Activated CD8-positive, alpha-beta memory T cell treated with anti-CD3 and anti-CD28 coated beads for 48 hours (primary cell): ENCODE measurements around the gene ESRRA.
A peak's percentile ranks its signal among the peaks of the same experiment; 100 is the strongest.
"Not testable (repeated sequence)": the region's sequence is repeated elsewhere in the genome, so short reads cannot be mapped to it uniquely, and the experiment has no call there.

Source experiments
- DNase-seq, 3 experiments: peaks; one replicate each; pipeline ENCODE4 v3.0.0-alpha.2; 2020; ENCODE audit warnings: low read depth in 2 of 3, low spot score in 2 of 3

ESRRA gene

DNA sequence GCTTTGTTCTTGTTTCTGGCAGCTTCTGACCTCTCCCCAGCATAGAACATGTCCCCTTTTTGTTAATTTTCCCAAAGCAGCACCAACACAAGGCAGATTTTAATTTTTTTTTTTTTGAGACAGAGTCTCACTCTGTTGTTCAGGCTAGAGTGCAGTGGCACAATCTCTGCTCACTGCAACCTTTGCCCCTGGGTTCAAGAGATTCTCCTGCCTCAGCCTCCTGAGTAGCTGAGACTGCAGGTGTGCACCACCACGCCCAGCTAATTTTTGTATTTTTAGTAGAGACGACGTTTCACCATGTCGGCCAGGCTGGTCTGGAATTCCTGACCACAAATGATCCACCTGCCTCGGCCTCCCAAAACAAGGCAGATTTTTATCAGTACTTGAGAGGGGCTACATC lies 2.5 kb downstream of the ESRRA start:
- not testable (repeated sequence) for DNase-seq

DNA sequence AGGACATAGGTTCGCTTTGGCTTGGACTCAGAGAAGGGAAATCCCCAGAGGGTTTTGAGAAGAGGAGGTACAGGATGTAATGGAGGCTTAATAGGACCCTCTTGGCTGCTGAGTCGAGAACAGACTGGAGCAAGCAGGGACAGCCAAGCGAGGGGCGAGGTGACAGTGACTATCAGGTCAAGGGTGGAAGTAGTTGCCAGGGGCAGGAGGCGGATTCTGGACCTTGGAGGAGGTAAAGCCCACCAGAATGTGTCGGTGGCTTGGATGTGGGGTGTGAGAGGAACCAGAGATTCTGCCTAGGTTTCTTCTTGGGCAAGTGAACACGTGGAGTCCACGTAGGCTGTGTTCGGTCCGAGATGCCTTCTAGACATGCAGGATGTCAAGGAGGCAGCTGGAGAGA lies 7.6 kb downstream of the ESRRA start:
- DNase-seq = no peak

DNA sequence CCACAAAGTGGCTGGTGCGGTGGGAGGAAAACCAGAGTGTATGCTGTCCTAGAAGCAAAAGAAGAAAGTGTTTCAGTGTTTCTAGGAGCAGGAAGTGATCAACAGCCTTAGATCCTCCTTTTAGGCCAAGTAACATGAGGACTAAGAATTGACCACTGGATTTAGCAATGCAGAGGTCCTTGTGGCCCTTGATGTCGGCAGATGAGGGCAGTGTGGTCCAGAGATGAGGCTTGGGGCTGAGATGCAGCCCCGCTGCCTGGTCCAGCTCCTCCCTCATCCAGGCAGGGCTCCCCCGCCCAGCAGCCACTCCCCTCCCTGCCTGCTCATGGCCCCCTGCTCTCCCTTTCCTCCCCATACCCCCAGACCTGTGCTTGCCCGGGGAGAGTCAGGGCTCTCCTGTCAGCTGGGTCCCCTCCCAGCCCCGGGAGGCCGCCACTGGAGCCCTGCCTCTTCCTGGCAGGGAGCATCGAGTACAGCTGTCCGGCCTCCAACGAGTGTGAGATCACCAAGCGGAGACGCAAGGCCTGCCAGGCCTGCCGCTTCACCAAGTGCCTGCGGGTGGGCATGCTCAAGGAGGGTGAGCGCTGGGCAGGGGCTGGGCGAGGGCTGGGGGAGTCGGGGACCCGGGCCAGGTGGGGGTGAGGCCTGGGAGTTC lies 8.3 kb downstream of the ESRRA start:
- no peak for DNase-seq

DNA sequence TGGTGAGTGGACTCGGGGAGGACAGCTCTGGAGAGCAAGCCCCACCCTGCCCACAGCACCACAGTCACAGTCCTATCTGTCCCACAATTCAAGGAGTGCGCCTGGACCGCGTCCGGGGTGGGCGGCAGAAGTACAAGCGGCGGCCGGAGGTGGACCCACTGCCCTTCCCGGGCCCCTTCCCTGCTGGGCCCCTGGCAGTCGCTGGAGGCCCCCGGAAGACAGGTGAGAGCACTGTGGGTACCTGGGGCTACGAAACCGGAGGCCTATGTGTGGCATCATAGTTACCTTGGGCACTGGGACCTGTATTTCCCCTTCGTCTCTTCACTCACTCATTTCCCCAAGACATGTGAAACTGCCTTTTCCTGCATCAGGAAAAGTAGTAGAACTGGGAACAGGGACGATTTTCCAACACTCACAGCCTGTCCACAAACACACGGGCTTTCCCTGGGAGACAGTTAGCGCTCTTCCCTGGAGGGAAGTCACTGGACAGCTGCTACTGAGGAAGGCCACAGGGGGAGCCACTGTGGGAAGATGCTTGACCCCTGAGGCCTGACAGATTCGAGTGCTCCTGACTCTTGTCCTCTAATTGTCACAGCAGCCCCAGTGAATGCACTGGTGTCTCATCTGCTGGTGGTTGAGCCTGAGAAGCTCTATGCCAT lies 9.0 kb downstream of the ESRRA start:
- no peak for DNase-seq

DNA sequence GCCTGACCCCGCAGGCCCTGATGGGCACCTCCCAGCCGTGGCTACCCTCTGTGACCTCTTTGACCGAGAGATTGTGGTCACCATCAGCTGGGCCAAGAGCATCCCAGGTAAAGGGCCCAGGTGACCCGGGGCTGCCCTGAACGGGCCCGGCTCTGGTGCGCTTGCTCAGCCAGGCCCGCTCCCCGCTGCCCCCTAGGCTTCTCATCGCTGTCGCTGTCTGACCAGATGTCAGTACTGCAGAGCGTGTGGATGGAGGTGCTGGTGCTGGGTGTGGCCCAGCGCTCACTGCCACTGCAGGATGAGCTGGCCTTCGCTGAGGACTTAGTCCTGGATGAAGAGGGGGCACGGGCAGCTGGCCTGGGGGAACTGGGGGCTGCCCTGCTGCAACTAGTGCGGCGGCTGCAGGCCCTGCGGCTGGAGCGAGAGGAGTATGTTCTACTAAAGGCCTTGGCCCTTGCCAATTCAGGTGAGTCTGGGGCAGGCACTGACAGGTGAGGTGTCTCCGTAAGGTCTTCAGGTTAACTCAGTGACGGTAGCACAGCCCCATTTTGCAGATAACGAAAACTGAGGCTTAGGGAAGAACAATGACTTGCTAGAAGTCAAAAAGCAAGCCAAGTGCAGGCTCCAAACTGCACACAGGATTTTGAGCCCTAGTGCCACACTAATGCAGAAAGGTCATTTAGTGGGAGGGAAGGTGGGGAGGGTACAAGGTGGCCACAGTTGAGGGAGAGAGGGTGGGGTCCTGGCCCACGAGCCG lies 9.7 kb downstream of the ESRRA start:
- DNase-seq = no peak

DNA sequence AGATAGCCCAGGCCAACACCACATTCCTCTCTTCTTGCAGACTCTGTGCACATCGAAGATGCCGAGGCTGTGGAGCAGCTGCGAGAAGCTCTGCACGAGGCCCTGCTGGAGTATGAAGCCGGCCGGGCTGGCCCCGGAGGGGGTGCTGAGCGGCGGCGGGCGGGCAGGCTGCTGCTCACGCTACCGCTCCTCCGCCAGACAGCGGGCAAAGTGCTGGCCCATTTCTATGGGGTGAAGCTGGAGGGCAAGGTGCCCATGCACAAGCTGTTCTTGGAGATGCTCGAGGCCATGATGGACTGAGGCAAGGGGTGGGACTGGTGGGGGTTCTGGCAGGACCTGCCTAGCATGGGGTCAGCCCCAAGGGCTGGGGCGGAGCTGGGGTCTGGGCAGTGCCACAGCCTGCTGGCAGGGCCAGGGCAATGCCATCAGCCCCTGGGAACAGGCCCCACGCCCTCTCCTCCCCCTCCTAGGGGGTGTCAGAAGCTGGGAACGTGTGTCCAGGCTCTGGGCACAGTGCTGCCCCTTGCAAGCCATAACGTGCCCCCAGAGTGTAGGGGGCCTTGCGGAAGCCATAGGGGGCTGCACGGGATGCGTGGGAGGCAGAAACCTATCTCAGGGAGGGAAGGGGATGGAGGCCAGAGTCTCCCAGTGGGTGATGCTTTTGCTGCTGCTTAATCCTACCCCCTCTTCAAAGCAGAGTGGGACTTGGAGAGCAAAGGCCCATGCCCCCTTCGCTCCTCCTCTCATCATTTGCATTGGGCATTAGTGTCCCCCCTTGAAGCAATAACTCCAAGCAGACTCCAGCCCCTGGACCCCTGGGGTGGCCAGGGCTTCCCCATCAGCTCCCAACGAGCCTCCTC lies 10.6 kb downstream of the ESRRA start:
- not testable (repeated sequence) for DNase-seq

DNA sequence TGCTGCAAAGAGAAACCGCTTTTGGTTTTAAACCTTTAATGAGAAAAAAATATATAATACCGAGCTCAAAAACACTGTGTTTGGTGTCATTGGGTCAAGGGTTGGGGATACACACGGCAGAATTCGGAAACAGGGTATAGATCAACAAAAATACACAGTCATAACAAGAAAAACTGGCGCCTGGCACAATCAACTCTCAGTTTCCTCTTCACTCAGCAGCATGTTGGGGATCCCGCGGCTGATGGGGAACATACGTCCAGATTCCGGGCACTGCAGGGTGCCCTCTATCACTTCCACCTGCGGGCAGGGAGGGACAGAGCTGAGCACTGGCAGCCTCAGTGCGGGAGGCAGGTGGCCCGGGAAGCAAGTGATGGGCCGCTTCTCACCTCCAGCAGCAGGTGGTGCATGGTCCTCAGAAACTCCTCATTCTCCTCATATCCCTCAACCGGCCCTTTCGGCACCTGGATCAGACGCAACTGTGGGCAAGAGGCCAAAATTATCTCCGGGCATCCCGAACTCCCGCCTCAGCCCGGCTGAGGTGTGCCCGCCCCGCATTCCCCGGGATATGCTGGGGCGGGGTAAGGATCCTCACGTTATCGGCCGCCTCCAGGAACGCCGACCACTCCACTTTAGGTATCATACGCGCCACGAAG lies 11.5 kb downstream of the ESRRA start:
- no peak for DNase-seq

DNA sequence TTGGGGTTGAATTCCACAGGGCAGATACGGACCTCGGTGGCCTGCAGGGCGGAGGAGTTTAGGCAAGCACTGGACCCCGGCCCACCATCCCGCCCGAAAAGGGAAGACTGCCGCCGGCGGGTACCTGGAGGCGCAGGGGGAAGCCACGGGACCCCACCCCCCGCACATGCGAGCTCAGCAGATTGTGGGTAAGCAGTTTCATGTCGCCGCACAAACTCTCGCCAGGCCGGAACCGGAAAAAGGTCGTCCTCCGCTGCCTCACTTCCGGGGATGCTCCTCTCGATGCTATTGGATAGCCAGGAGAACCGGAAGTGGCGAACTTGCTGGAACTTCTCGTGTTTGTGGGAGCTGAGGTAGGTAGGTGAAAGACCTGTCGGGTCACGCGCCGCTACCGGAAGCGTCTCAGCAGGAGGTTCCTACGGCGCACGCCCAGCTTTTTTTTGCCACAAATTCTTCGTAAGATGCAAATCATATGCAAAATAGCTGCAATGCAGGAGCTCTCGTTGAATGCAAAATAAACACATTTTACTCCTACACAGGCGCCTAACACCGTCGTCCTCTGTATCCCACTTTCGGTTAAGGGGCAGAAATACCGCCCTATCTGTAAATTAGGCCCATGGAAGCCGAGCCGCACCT lies 12.1 kb downstream of the ESRRA start, which contains the start of gene TRMT112:
TRMT112 (minus strand) TSS at position 235 of the 636 bp plus-strand sequence; CDS start at position 202, 33 bp downstream.
- peak; percentile 79 to 91 (median 84) for DNase-seq

DNA sequence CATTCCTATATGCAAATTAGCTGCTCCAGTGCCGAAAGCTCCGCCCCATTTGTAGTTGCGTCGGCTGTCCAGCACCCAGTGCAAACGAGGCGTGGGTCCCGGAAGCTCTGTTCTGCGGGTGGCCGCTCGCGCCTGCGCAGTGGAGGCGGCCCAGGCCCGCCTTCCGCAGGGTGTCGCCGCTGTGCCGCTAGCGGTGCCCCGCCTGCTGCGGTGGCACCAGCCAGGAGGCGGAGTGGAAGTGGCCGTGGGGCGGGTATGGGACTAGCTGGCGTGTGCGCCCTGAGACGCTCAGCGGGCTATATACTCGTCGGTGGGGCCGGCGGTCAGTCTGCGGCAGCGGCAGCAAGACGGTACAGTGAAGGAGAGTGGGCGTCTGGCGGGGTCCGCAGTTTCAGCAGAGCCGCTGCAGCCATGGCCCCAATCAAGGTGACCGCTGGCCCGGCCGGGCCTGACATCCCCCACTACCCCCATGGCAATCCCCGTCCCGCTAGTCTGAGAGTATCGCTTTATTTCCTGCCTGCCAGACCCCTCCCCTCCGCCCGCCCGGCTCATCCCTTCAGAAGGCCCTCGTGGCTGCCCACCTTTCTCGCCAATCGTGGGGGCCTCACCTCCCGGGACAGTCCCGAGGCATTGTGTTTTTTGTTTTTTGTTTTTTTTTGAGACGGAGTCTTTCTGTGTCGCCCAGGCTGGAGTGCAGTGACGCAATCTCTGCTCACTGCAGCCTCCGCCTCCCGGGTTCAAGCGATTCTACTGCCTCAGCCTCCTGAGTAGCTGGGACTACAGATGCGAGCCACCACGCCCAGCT lies 12.8 kb downstream of the ESRRA start, which contains the start of gene PRDX5:
PRDX5 (plus strand) TSS at position 161 of the 805 bp plus-strand sequence; CDS start at position 256, 95 bp downstream.
- peak; percentile 79 to 95 (median 89) for DNase-seq

DNA sequence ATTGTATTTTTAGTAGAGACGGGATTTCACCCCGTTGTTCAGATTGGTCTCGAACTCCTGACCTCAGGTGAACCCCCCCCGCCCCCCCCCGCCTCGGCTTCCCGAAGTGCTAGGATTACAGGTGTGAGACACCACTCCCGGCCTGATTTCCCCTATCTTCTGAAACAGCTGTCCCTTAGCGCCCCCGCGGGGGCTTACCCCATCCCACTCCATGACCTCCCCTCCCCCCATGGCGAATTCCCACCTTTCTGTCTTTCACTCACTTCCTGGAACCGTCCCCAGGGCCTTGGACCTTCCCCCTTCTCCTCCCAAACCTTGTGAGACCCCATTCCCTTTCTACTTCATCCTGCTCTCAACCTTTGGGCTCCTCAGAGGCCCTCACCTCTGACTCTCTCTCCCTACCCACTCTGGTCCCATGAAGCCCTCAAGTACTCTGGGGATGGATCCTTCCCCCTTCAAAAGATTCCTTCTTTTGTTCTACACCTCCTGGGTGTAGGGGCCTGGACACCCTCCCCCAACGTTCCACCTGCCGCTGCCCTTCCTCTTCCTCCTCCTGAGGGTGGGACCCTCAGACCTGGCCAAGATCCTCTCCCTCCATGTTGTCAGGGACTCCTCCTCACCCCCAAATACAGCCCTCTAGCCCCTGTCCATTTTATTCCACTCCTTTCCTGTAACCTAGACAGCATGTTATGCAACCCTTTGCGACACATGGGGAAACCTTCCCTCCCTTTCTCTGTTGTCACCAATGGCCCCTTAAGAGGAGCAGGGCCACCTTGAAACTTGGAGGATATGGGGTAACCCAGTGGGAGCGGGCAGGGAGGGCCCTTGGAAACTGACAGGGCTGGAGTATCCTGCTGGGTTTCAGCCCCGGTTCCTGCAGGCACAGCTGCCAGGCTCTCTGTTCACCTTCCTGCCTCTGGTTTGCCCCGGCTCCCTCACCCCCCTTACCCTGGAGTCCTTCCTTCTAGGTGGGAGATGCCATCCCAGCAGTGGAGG lies 13.7 kb downstream of the ESRRA start:
- no peak for DNase-seq

DNA sequence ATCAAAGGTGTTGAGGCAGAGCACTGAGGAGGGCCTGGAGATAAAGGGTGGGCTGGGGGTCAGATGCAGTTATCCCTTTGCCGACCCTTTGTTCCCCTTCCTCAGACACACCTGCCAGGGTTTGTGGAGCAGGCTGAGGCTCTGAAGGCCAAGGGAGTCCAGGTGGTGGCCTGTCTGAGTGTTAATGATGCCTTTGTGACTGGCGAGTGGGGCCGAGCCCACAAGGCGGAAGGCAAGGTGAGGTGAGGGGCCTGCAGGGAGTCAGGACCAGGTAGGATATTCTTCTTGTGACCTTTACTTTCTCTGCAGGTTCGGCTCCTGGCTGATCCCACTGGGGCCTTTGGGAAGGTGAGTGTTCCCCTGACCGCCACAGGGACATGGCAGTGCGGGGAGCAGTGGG lies 15.2 kb downstream of the ESRRA start:
- DNase-seq = no peak

DNA sequence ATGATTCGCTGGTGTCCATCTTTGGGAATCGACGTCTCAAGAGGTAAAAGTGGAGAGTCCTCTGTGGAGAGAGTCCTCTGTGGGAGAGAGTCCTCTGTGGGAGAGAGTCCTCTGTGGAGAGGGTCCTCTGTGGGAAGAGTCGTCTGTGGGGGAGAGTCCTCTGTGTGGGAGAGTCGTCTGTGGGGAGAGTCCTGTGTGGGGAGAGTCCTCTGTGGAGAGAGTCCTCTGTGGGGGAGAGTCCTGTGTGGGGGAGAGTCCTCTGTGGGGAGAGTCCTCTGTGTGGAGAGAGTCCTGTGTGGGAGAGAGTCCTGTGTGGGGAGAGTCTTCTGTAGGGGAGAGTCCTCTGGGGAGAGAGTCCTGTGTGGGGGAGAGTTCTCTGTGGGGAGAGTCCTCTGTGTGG lies 15.7 kb downstream of the ESRRA start:
- no peak for DNase-seq

DNA sequence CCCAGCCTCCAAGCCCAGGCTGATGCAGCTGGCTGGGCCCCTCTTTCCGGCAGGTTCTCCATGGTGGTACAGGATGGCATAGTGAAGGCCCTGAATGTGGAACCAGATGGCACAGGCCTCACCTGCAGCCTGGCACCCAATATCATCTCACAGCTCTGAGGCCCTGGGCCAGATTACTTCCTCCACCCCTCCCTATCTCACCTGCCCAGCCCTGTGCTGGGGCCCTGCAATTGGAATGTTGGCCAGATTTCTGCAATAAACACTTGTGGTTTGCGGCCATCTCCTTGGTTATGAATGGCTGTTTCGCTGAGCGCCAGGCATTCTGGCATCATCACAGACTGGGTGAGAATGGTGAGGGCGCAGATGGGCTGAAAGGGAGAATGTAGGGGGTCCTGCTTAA lies 16.2 kb downstream of the ESRRA start:
- no peak for DNase-seq

DNA sequence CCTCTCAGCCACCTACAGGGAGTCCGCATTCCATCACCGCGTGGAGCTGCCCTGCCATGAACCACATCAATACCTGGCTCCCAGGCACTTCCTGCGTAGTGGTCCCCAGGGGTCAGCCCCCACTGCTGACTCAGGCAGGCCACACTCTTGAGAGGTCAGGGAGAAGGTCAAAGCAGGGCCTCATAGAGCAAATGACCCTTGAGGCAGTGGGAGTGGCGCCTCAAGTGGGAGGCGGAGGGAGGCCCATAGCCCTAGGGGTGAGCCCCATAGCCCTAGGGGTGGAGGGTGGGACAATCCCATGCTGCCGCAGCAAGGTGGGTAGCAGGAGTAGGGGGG lies 17.6 kb downstream of the ESRRA start:
- DNase-seq = no peak

DNA sequence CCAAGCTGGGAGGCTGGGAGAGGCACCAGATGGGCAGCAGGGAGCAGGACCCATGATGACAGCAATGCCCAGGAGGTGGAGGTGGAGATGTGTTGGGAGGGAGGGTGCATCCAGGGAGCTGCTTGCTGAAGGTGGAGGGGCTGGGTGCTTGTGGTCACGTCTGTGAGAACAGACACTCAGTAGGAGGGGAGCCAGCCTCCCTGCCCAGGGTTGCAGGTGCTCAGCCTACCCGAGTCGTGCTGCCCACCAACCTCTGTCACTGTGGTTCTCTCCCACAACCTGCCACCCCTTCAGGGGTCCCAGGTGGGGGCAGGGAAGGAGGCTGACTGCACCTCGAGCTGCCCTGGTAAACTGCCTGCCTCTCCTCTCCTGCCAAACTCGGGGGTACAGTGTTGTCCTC lies 18.0 kb downstream of the ESRRA start:
- no peak for DNase-seq

DNA sequence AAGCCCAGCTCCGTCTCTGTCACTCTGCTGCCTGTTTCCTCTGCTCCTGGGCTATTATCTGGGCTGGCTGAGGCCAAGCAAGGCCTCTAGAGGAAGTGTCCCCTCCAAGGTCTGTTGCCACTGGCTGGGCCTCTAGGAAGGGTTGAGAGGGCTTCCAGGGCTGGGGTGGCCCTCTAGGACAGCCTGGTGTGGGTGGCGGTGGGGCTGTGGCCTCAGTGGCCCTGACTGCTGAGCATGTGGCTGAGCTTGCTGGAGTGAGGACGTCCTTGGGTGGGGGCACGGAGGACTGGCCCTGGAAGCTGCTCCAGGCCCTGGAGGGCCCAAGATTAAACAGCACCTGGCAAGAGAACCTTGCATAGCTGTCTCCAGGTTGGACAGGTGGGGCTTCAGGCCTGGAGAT lies 18.7 kb downstream of the ESRRA start:
- DNase-seq = not testable (repeated sequence)

DNA sequence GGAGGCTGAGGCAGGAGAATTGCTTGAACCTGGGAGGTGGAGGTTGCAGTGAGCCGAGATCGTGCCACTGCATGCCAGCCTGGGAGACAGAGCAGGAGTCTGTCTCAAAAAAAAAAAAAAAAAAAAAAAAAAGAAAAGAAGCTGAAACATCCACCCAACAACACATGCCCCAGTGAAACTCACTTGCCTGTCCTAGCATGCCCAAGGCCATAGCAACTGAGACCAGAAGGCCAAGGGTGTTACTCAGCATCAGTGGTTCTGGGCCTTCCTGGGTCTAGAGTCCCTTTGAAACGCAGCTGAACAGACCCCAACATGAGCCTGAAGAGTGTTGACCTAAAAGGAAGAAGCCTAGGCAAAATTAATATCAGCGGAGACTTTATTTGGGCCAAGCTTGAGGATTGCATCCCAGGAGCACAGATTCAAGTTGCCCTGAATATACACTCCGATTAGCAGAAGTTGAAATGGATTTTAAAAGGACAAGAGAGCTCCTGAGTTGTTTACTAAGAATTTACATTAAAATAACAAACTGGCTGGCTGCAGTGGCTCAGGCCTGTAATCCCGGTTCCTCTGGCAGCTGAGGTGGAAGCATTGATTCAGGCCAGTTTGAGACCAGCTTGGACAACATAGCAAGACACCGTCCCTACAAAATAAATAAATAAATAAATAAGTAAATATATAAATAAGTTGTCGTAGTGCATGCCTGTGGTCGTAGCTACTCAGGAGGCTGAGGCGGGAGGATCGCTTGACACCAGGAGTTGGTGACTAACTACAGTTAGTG lies 19.6 kb downstream of the ESRRA start:
- no peak for DNase-seq
